GM23248 (cell line): ENCODE results near the gene DCAF7. TPM values are rescaled to one million over a fixed set of nuclear protein-coding genes. Genes with fewer than 3 reads are reported as not detected.

Experiments used
- DNase-seq: peaks from one replicate; pipeline ENCODE4 v3.0.0-alpha.2; 2015
- H2AFZ ChIP-seq: fragments of 200-600 bp; sonication (generic); 2 replicates; pipeline ENCODE4 v1.6.1; 2016; ENCODE audit warnings: antibody characterized with exemption
- H3F3A ChIP-seq: fragments of 200-600 bp; sonication (generic); 2 replicates; pipeline ENCODE4 v1.6.1; 2016; ENCODE audit warnings: mild to moderate bottlenecking, antibody characterized with exemption, mixed run types; ENCODE audit not compliant: insufficient read depth
- H3K27ac ChIP-seq: fragments of 200-600 bp; sonication (generic); 2 replicates; pipeline ENCODE4 v1.5.1; 2016; ENCODE audit warnings: mild to moderate bottlenecking
- H3K27me3 ChIP-seq: fragments of 200-600 bp; sonication (generic); replicated peaks from 2 replicates; pipeline ENCODE4 v1.6.1; 2016; ENCODE audit warnings: mild to moderate bottlenecking; ENCODE audit not compliant: insufficient read depth
- H3K36me3 ChIP-seq: fragments of 200-600 bp; sonication (generic); 2 replicates; pipeline ENCODE4 v1.6.1; 2016; ENCODE audit warnings: low read depth, mild to moderate bottlenecking
- H3K4me1 ChIP-seq: fragments of 200-600 bp; sonication (generic); 2 replicates; pipeline ENCODE4 v1.6.1; 2016; ENCODE audit warnings: mild to moderate bottlenecking; ENCODE audit not compliant: insufficient read depth
- H3K4me2 ChIP-seq: fragments of 200-600 bp; sonication (generic); one replicate; pipeline ENCODE4 v1.6.1; 2016; ENCODE audit warnings: mild to moderate bottlenecking; ENCODE audit not compliant: unreplicated experiment
- H3K4me3 ChIP-seq: fragments of 200-600 bp; sonication (generic); 2 replicates; pipeline ENCODE4 v1.5.1; 2016; ENCODE audit warnings: mild to moderate bottlenecking
- H3K79me2 ChIP-seq: fragments of 200-600 bp; sonication (generic); 2 replicates; pipeline ENCODE4 v1.6.1; 2016; ENCODE audit warnings: mild to moderate bottlenecking; ENCODE audit not compliant: insufficient read depth
- H3K9ac ChIP-seq: fragments of 200-600 bp; sonication (generic); 2 replicates; pipeline ENCODE4 v1.6.1; 2016; ENCODE audit warnings: mild to moderate bottlenecking
- H3K9me2 ChIP-seq: fragments of 200-600 bp; sonication (generic); 2 replicates; pipeline ENCODE4 v1.6.1; 2016; ENCODE audit warnings: mixed run types, mild to moderate bottlenecking, moderate library complexity; ENCODE audit not compliant: insufficient read depth
- H3K9me3 ChIP-seq: fragments of 200-600 bp; sonication (generic); one replicate; pipeline ENCODE4 v1.6.1; 2017; ENCODE audit warnings: low read depth
- H4K20me1 ChIP-seq: fragments of 200-600 bp; sonication (generic); 2 replicates; pipeline ENCODE4 v1.6.0; 2016; ENCODE audit not compliant: insufficient read depth
- EZH2 ChIP-seq: fragments of 200-600 bp; sonication (generic); IDR thresholded peaks from 2 replicates; pipeline ENCODE4 v1.6.1; 2018; ENCODE audit warnings: antibody characterized with exemption, mild to moderate bottlenecking; ENCODE audit not compliant: insufficient read depth, poor library complexity, severe bottlenecking
- EZH2phosphoT487 ChIP-seq: fragments of 200-600 bp; sonication (generic); IDR thresholded peaks from 2 replicates; pipeline ENCODE4 v1.6.1; 2018; ENCODE audit warnings: antibody characterized with exemption, moderate library complexity, mild to moderate bottlenecking, low read depth; ENCODE audit not compliant: insufficient read depth
- WGBS, 2 experiments: methylation state at CpG; one replicate each; pipeline ENCODE4 v1.1.6; 2015 to 2017; ENCODE audit warnings: low lambda C conversion rate in 2 of 2, low coverage in 1 of 2; ENCODE audit errors: missing lambda C conversion rate in 2 of 2; 5-methylcytosine and 5-hydroxymethylcytosine counted together
- in situ Hi-C: fragments of 300-500 bp; cut with MboI; formaldehyde crosslinking; loops from 2 replicates; pipeline ENCODE4 v1.15.0; 2020
- polyA plus RNA-seq: library from polyadenylated mRNA; unstranded; fragments of >200 nt; fragmentation: Nextera tagmentation; extraction: Ambion mirVana; gene quantifications from 2 replicates; pipeline ENCODE4 v1.2.1, GENCODE V29; 2016
- total RNA-seq: library from RNA; depleted of rRNA; stranded (reverse); fragments of >200 nt; shearing (Covaris generic); gene quantifications from 2 replicates; pipeline ENCODE4 v1.2.3, GENCODE V29; 2014

The DCAF7 gene
- total and polyA plus RNA-seq, 2 experiments from 2014 or later: 21.2 to 38.2 TPM

DNA sequence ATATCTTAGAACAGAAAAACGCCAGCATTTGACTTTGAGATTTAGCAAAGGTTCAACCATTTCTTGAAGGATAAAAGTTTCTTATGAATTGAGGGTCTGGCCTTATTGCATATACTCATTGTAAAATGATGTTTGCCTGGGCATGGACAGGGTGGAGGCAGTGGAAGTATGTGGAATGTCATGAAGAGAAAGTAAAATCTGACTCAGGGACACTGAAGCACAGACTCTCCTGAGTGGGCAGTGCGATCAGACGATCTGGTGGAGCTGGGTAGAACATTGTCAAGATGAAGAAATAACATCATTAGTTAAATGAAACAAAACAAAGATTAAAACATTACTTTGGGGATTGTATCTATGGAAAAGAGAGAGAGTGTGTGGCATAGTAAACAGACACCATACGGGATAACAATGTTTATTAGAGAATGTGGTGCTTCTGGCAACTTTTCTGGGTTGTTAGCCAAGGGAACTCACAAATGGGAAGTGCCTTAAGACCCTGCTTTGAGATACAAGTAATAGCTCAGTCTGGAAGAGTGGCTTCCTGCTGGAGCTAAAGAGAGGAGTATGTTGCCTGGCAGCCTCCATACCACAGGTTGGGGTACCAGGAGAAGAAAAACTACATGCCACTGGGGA, 76.4 kb downstream of the DCAF7 start:
- Histone ChIP-seq H2AFZ (peak overlapping the region; percentile 57), H3K4me3 (peak overlapping the region; percentile 60), H3K27me3 (no peaks in the 10 kb centered on the region), H3K9ac (peak overlapping the region; percentile 52), H4K20me1 (0 out of 2 replicates have a peak, but pooled peaks cover 3% of the 10 kb centered on the region), H3K27ac (peak overlapping the region; percentile 62), H3K9me2 (no peaks in the 10 kb centered on the region), H3F3A (peaks cover 22% of the 10 kb centered on the region; the same call in 1 of the 2 replicates), H3K9me3 (no peaks in the 10 kb centered on the region), H3K4me2 (peak overlapping the region; percentile 72), H3K36me3 (no peaks in the 10 kb centered on the region; the same call in 1 of the 2 replicates), H3K4me1 (peaks cover 36% of the 10 kb centered on the region), H3K79me2 (peaks cover 87% of the 10 kb centered on the region)
- in situ Hi-C loops: no loop called here
- WGBS, 2 experiments: 51 to 53% methylated on average over 4 of the region's 4 CpGs
- TF ChIP-seq EZH2: no peak
- TF ChIP-seq EZH2phosphoT487: no peak
- DNase-seq: peak; percentile 77

DNA sequence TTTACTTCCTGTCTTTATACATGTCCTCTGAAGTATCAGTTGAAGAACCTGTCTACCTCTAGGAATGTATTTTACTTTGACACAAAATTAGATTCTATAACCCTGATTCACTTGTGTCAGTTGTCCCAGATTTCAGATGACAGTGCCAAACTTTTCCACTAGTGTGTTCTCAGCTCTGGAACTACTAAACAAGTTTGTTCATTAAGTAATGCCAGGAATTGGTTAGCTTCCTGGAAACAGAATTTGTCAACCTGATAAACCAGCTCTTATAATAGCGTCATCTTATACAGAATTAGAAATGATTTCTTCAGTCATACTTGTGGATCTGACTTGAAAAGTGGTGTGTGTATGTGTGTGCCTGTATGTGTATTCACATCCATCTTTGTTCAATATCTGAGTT, 79.3 kb downstream of the DCAF7 start:
- Histone ChIP-seq H3K9ac (no peak overlapping the region), H3F3A (peaks cover 14% of the 10 kb centered on the region; the same call in 1 of the 2 replicates), H3K36me3 (peaks cover 9% of the 10 kb centered on the region), H3K9me3 (no peaks in the 10 kb centered on the region), H4K20me1 (0 out of 2 replicates have a peak, but pooled peaks cover 2% of the 10 kb centered on the region), H3K9me2 (no peaks in the 10 kb centered on the region), H3K79me2 (peaks cover 85% of the 10 kb centered on the region), H3K4me2 (no peak overlapping the region), H2AFZ (no peak overlapping the region), H3K27me3 (no peaks in the 10 kb centered on the region), H3K4me1 (peaks cover 24% of the 10 kb centered on the region), H3K4me3 (no peak overlapping the region), H3K27ac (no peak overlapping the region)
- in situ Hi-C loops: no loop called here
- 40 to 47% methylated on average over 1 of the region's 1 CpG for WGBS, 2 experiments
- TF ChIP-seq EZH2phosphoT487: no peak
- TF ChIP-seq EZH2: no peak
- DNase-seq: no peak

DNA sequence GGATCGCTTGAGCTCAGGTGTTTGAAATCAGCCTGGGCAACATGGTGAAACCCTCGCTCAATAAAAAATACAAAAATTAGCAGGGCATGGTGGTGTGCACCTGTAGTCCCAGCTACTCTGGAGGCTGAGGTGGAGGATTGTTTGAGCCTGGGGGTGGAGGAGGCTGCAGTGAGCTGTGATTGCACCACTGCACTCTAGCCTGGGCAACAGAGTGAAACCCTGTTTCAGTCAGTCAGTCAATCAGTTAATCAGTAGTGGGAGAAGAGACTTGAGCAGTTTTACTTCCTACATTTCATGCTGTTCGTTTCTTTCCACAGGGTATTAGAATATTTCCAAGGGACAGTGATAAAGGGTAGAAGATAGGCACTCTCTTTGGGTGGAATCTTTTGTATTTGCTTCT, 80.8 kb downstream of the DCAF7 start:
- no peak for DNase-seq
- Histone ChIP-seq H2AFZ (no peak overlapping the region), H3K79me2 (peaks cover 71% of the 10 kb centered on the region), H3K9ac (no peak overlapping the region), H3K27me3 (no peaks in the 10 kb centered on the region), H3K4me1 (peaks cover 14% of the 10 kb centered on the region), H3K9me3 (no peaks in the 10 kb centered on the region), H4K20me1 (no peaks in the 10 kb centered on the region), H3K9me2 (no peaks in the 10 kb centered on the region), H3K27ac (no peak overlapping the region), H3K36me3 (peaks cover 19% of the 10 kb centered on the region), H3K4me3 (no peak overlapping the region), H3K4me2 (no peak overlapping the region), H3F3A (peaks cover 14% of the 10 kb centered on the region; the same call in 1 of the 2 replicates)
- WGBS, 2 experiments: 94 to 96% methylated on average over 3 of the region's 3 CpGs
- TF ChIP-seq EZH2: no peak
- in situ Hi-C loops: no loop called here

DNA sequence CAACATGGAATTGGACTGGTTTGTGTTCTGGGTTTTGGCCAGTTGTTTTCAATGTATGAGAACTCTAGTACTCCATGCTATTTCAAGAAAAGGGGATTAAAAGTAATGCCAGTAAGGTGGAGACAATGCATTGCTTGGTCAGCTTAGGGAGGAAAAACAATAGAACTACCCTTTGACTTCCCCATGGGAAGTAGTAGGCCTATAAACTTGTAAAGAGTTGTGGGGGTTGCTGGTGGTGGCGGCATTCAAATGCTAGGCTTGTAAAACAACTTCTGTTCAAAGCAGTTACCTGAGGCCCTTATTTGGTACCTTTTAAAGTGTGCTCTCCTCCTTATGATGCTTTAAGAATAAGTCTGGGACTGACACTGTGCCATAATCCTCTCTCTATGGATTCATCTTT, 81.3 kb downstream of the DCAF7 start:
- Histone ChIP-seq H3K9me3 (no peaks in the 10 kb centered on the region), H3K27ac (no peak overlapping the region), H3K4me3 (no peak overlapping the region), H3K4me1 (peaks cover 8% of the 10 kb centered on the region), H4K20me1 (no peaks in the 10 kb centered on the region), H3K4me2 (no peak overlapping the region), H3K9ac (no peak overlapping the region), H3K36me3 (peaks cover 19% of the 10 kb centered on the region), H3K79me2 (peaks cover 65% of the 10 kb centered on the region), H3K27me3 (no peaks in the 10 kb centered on the region), H2AFZ (no peak overlapping the region), H3K9me2 (no peaks in the 10 kb centered on the region), H3F3A (peaks cover 9% of the 10 kb centered on the region; the same call in 1 of the 2 replicates)
- TF ChIP-seq EZH2 (no peak), EZH2phosphoT487 (no peak)
- 96 to 100% methylated on average over 1 of the region's 1 CpG for WGBS, 2 experiments
- DNase-seq: no peak
- in situ Hi-C loops: no loop called here

DNA sequence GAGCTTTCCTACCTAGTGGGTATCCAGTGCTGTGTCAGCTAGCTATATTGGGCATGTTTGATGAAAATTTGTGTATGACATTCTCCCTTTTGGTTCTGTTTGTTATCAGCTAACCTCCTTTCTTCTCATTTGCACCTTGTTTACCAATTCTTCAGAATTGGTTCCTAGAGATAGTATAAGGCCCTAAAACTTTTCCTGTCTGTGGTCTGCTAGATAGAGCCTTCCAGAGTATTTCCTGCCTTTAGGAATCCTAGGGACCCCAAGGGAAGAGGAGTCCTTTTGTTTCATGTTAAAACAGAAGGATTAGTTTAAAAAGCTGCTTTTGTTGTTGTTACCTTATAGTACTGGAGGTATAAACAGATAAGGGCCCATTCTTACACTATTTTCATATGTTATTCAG, 83.5 kb downstream of the DCAF7 start:
- no peak overlapping the region for H3K4me3 ChIP-seq
- no peaks in the 10 kb centered on the region for H3K9me3 ChIP-seq
- H3K4me2 ChIP-seq: no peak overlapping the region
- no peak overlapping the region for H3K9ac ChIP-seq
- H3K79me2 ChIP-seq: peaks cover 44% of the 10 kb centered on the region
- H3K27ac ChIP-seq: no peak overlapping the region
- in situ Hi-C loops: no loop called here
- H3K27me3 ChIP-seq: no peaks in the 10 kb centered on the region
- H3K36me3 ChIP-seq: peaks cover 19% of the 10 kb centered on the region
- no peaks in the 10 kb centered on the region for H3K4me1 ChIP-seq
- no peak for DNase-seq
- no peaks in the 10 kb centered on the region for H3F3A ChIP-seq
- H2AFZ ChIP-seq: no peak overlapping the region
- H3K9me2 ChIP-seq: no peaks in the 10 kb centered on the region
- TF ChIP-seq EZH2phosphoT487 (no peak), EZH2 (no peak)
- H4K20me1 ChIP-seq: no peaks in the 10 kb centered on the region
